ENCODE results near the gene ATG9A. TPM values are rescaled to one million over a fixed set of nuclear protein-coding genes. Genes with fewer than 3 reads are reported as not detected.
A peak's percentile ranks its signal among the peaks of the same experiment; 100 is the strongest.

ATG9A gene
- total RNA-seq, 1 experiment from 2014 or later = 16.6 TPM

DNA sequence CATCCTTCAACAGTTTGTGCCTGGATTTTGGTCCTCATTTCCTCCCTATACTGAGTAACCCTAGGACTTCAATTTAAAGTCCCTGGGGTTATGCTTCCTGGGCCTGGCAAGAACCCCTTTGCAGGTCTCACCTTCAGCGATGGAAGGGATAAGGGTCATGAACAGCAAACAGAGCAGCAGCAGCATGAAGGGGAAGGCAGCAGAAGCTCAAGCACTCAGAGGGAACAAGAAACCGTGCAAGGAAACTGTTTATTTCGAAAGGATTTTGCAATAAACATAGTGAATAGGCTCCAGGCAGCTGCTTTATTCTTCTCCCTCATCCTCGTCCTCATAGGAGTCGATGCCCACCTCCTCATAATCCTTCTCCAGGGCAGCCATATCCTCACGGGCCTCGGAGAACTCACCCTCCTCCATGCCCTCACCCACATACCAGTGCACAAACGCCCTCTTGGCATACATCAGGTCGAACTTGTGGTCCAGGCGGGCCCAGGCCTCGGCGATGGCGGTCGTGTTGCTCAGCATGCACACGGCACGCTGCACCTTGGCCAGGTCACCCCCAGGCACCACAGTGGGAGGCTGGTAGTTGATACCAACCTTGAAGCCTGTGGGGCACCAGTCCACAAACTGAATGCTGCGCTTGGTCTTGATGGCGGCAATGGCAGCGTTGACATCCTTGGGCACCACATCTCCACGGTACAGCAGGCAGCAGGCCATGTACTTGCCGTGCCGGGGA lies 20.8 kb upstream of the ATG9A start:
- Histone ChIP-seq H3K27ac (ENCODE audit: low read length) (peak overlapping the region; percentile 83), H2AFZ (ENCODE audit: low read length) (no peak overlapping the region), H3K9ac (ENCODE audit: low read length) (peak overlapping the region; percentile 54), H4K20me1 (ENCODE audit: insufficient read depth, low read depth, low read length) (peaks cover 19% of the 10 kb centered on the region; the same call in 1 of the 2 replicates), H3K4me1 (ENCODE audit: low read length) (peaks cover 78% of the 10 kb centered on the region), H3K9me2 (replicated peaks; ENCODE audit: insufficient read depth, low read length) (no peaks in the 10 kb centered on the region), H3K79me2 (ENCODE audit: low read length) (peaks cover 43% of the 10 kb centered on the region), H3K4me3 (ENCODE audit: low read length) (no peak overlapping the region; the same call in 1 of the 2 replicates), H3K36me3 (ENCODE audit: insufficient read depth, low read length) (no peaks in the 10 kb centered on the region; the same call in 1 of the 2 replicates), H3K4me2 (ENCODE audit: low read depth, low read length, poor library complexity, severe bottlenecking) (peak overlapping the region; percentile 39), H3K9me3 (ENCODE audit: low read length) (no peaks in the 10 kb centered on the region), H3K27me3 (ENCODE audit: low read length) (no peaks in the 10 kb centered on the region)
- no peak for DNase-seq

DNA sequence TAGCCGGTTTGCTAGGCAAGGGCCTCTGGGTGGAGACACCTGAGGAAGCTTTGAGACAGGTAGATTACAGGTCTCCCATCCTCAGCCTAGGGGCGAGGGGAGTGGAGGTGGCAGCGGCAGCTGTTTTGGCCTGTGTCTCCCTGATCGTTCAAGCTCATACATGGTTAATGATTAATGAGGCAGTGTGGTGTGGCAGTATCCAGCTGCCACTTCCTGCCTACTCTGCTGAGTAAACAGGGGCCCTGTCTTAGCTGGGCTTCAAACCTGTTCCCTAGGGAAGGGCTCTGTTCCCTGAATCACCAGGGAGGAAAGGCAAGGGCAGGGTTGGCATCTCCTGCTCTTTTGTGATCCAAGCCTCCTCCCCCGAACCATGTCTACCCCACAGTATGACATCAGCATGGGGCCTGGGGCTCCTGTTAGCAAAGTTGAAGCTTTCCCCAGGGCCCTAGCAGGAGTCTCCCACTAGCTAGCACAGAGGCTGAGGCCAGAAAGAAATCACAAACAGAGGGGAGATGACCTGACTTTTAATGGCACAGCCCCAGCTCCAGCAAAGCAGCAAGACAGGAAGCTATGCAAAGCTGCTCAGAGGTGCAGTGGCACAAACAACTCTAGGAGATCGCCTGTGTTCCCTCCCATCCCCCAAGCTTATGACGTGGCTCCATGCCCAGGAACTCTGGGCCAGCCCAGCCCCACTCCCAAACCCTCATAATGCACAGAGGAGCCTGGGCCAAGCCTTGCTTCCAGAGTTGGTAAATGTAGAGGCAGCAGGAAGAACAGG lies 20.0 kb upstream of the ATG9A start:
- peak overlapping the region; percentile 83 for H3K27ac ChIP-seq (ENCODE audit: low read length)
- no peaks in the 10 kb centered on the region for H3K9me2 ChIP-seq (replicated peaks; ENCODE audit: insufficient read depth, low read length)
- no peak overlapping the region for H2AFZ ChIP-seq (ENCODE audit: low read length)
- peaks cover 75% of the 10 kb centered on the region for H3K4me1 ChIP-seq (ENCODE audit: low read length)
- no peaks in the 10 kb centered on the region for H3K27me3 ChIP-seq (ENCODE audit: low read length)
- no peaks in the 10 kb centered on the region for H3K9me3 ChIP-seq (ENCODE audit: low read length)
- H3K79me2 ChIP-seq (ENCODE audit: low read length) = peaks cover 43% of the 10 kb centered on the region
- peak overlapping the region; percentile 39 for H3K4me2 ChIP-seq (ENCODE audit: low read depth, low read length, poor library complexity, severe bottlenecking)
- no peaks in the 10 kb centered on the region; the same call in 1 of the 2 replicates for H3K36me3 ChIP-seq (ENCODE audit: insufficient read depth, low read length)
- peak; percentile 56 for DNase-seq
- peak overlapping the region; percentile 16; the same call in 1 of the 2 replicates for H3K4me3 ChIP-seq (ENCODE audit: low read length)
- H3K9ac ChIP-seq (ENCODE audit: low read length) = peak overlapping the region; percentile 54
- peaks cover 19% of the 10 kb centered on the region; the same call in 1 of the 2 replicates for H4K20me1 ChIP-seq (ENCODE audit: insufficient read depth, low read depth, low read length)

DNA sequence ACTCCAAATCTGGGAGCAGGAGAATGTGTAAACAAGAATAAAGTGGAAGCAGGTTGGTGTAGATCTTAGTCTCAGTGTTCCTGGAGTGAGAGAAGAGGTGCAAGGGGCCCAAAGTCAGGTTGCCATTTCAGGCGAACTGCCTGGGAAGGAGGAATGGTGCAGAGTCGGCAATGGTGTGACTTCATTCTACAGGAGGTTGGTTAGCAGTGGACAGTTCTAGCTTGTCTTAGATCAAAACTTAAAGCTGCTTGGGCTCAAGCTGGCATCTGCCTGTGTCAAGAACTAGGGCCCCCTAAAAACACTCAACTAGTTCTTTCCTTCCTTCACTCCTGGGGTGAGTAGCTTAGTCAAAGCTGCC lies 19.4 kb upstream of the ATG9A start:
- H3K36me3 ChIP-seq (ENCODE audit: insufficient read depth, low read length) = no peaks in the 10 kb centered on the region; the same call in 1 of the 2 replicates
- H3K27ac ChIP-seq (ENCODE audit: low read length) = peak overlapping the region; percentile 83
- H3K4me1 ChIP-seq (ENCODE audit: low read length) = peaks cover 73% of the 10 kb centered on the region
- peaks cover 19% of the 10 kb centered on the region; the same call in 1 of the 2 replicates for H4K20me1 ChIP-seq (ENCODE audit: insufficient read depth, low read depth, low read length)
- no peaks in the 10 kb centered on the region for H3K27me3 ChIP-seq (ENCODE audit: low read length)
- H3K4me3 ChIP-seq (ENCODE audit: low read length) = peak overlapping the region; percentile 16; the same call in 1 of the 2 replicates
- no peak overlapping the region for H2AFZ ChIP-seq (ENCODE audit: low read length)
- peak overlapping the region; percentile 54; the same call in 1 of the 2 replicates for H3K9ac ChIP-seq (ENCODE audit: low read length)
- no peaks in the 10 kb centered on the region for H3K9me3 ChIP-seq (ENCODE audit: low read length)
- H3K79me2 ChIP-seq (ENCODE audit: low read length) = peaks cover 43% of the 10 kb centered on the region
- H3K9me2 ChIP-seq (replicated peaks; ENCODE audit: insufficient read depth, low read length) = no peaks in the 10 kb centered on the region
- H3K4me2 ChIP-seq (ENCODE audit: low read depth, low read length, poor library complexity, severe bottlenecking) = peak overlapping the region; percentile 39
- DNase-seq = no peak

DNA sequence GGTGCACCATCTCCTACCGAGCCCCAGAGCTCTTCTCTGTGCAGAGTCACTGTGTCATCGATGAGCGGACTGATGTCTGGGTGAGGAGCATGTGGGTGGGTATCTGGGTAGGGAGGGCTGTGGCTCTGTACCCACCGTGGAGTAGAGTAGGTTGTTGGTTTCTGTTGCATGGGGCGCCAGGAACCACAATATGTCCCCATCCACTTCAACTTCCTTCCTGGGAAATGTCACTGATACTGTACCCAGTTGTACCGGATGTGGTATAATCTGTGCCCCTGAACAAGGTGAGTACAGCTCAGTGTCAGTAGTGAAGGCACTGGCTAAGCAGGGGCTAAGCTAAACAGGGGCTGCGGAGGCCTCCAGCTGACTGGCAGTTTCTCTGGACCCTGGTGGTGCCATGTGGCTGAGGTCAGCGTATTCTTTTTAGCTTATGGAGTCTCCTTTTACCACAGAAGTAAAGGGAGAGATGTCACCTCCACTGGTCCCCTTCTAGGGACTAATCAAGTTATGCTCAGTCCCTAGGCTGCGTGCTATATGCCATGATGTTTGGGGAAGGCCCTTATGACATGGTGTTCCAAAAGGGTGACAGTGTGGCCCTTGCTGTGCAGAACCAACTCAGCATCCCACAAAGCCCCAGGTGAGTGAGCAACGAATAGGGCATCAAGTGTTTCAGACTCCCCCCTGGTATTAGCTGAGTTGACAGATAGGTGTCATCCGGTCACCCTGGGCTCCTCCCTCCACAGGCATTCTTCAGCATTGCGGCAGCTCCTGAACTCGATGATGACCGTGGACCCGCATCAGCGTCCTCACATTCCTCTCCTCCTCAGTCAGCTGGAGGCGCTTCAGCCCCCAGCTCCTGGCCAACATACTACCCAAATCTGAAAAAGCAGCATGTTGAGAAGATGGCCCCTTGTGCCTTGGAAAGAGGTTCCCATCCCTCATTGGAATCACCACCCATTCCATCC lies 18.5 kb upstream of the ATG9A start:
- no peaks in the 10 kb centered on the region for H3K27me3 ChIP-seq (ENCODE audit: low read length)
- no peaks in the 10 kb centered on the region for H3K9me2 ChIP-seq (replicated peaks; ENCODE audit: insufficient read depth, low read length)
- peaks cover 19% of the 10 kb centered on the region; the same call in 1 of the 2 replicates for H4K20me1 ChIP-seq (ENCODE audit: insufficient read depth, low read depth, low read length)
- peaks cover 36% of the 10 kb centered on the region for H3K79me2 ChIP-seq (ENCODE audit: low read length)
- no peak overlapping the region for H3K4me3 ChIP-seq (ENCODE audit: low read length)
- H2AFZ ChIP-seq (ENCODE audit: low read length) = no peak overlapping the region
- no peak overlapping the region for H3K9ac ChIP-seq (ENCODE audit: low read length)
- no peaks in the 10 kb centered on the region for H3K9me3 ChIP-seq (ENCODE audit: low read length)
- peaks cover 67% of the 10 kb centered on the region for H3K4me1 ChIP-seq (ENCODE audit: low read length)
- H3K27ac ChIP-seq (ENCODE audit: low read length) = no peak overlapping the region
- no peak overlapping the region for H3K4me2 ChIP-seq (ENCODE audit: low read depth, low read length, poor library complexity, severe bottlenecking)
- no peaks in the 10 kb centered on the region; the same call in 1 of the 2 replicates for H3K36me3 ChIP-seq (ENCODE audit: insufficient read depth, low read length)
- no peak for DNase-seq

DNA sequence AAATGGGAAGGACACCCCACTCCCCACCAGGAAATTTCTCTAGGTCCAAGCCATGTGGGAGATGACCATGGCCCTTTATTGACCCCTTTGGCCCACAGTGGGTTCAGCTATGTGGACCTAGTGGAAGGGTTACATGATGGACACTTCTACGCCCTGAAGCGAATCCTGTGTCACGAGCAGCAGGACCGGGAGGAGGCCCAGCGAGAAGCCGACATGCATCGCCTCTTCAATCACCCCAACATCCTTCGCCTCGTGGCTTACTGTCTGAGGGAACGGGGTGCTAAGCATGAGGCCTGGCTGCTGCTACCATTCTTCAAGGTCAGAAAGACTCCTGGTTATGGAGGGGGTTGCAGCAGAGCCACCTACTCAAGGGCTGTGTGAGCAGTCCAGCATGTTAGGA lies 17.1 kb upstream of the ATG9A start:
- DNase-seq = no peak
- peak overlapping the region; percentile 96 for H3K4me2 ChIP-seq (ENCODE audit: low read depth, low read length, poor library complexity, severe bottlenecking)
- peaks cover 10% of the 10 kb centered on the region; the same call in 1 of the 2 replicates for H4K20me1 ChIP-seq (ENCODE audit: insufficient read depth, low read depth, low read length)
- H3K9me2 ChIP-seq (replicated peaks; ENCODE audit: insufficient read depth, low read length) = no peaks in the 10 kb centered on the region
- peak overlapping the region; percentile 94; the same call in 1 of the 2 replicates for H3K4me3 ChIP-seq (ENCODE audit: low read length)
- peaks cover 22% of the 10 kb centered on the region for H3K79me2 ChIP-seq (ENCODE audit: low read length)
- peaks cover 57% of the 10 kb centered on the region for H3K4me1 ChIP-seq (ENCODE audit: low read length)
- no peaks in the 10 kb centered on the region for H3K9me3 ChIP-seq (ENCODE audit: low read length)
- peak overlapping the region; percentile 94 for H3K9ac ChIP-seq (ENCODE audit: low read length)
- no peaks in the 10 kb centered on the region for H3K27me3 ChIP-seq (ENCODE audit: low read length)
- no peak overlapping the region for H2AFZ ChIP-seq (ENCODE audit: low read length)
- no peak overlapping the region for H3K27ac ChIP-seq (ENCODE audit: low read length)
- H3K36me3 ChIP-seq (ENCODE audit: insufficient read depth, low read length) = no peaks in the 10 kb centered on the region; the same call in 1 of the 2 replicates

DNA sequence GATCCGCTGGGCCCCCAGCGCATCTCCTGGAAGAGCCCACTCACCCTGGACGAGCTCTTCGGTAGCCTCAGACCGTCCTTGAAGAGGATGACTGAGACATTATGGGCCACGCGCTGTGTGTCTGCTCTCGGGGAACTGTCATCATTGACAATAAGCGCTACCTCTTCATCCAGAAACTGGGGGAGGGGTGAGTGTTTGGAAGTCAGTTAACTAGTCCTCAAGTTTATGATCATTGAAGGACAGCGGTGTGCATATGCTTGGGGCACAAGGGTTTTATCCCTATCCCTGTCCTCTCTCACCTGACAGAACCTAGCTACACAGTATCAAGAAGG lies 16.4 kb upstream of the ATG9A start:
- peak overlapping the region; percentile 54 for H3K27ac ChIP-seq (ENCODE audit: low read length)
- peak overlapping the region; percentile 94 for H3K4me3 ChIP-seq (ENCODE audit: low read length)
- H2AFZ ChIP-seq (ENCODE audit: low read length) = no peak overlapping the region; the same call in 1 of the 2 replicates
- no peaks in the 10 kb centered on the region for H3K9me3 ChIP-seq (ENCODE audit: low read length)
- no peaks in the 10 kb centered on the region; the same call in 1 of the 2 replicates for H3K36me3 ChIP-seq (ENCODE audit: insufficient read depth, low read length)
- H3K9ac ChIP-seq (ENCODE audit: low read length) = peak overlapping the region; percentile 94
- H3K9me2 ChIP-seq (replicated peaks; ENCODE audit: insufficient read depth, low read length) = no peaks in the 10 kb centered on the region
- H3K4me1 ChIP-seq (ENCODE audit: low read length) = peaks cover 50% of the 10 kb centered on the region
- H3K4me2 ChIP-seq (ENCODE audit: low read depth, low read length, poor library complexity, severe bottlenecking) = peak overlapping the region; percentile 96
- 0 out of 2 replicates have a peak, but pooled peaks cover 5% of the 10 kb centered on the region for H4K20me1 ChIP-seq (ENCODE audit: insufficient read depth, low read depth, low read length)
- peaks cover 16% of the 10 kb centered on the region for H3K79me2 ChIP-seq (ENCODE audit: low read length)
- no peak for DNase-seq
- H3K27me3 ChIP-seq (ENCODE audit: low read length) = no peaks in the 10 kb centered on the region

DNA sequence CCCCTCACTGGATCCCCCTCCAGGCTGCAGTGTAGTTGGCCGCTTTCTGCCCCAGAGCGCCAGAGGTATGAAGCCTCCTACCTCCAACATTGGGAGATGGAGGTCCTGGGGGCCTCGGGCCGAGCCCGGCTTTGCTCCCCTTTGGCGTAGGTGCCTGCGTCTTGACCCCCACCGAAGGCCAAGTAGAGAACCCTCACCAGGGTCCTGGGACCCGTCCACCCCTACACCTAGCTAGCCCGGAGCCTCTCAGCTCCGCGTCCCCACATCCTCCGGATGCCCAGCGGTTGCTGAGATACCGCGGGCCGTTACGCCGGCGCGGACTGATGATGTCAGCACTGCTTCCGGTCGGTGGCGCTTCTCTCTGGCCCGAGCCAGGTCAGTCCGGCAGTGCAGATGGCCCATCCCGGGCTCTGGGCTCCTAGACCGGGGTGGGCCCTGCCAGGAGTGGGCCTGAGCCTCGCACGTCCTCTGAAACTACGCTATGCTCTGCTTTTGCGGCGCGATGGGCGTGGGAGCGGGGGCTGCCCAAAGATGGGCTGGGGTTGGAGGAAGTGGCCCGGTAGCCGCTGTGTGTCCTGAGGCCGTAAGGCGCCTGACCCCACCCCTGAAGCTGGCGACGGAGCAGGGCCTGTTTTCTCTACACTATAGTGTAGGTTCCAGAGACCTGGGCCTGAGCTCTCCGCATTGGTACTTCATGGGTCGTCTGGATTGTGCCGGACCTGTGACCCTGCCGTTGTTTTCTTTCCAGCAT lies 15.9 kb upstream of the ATG9A start, which contains the start of the genes GLB1L and STK16:
TSS of gene GLB1L (minus strand) at position 297 of the 751 bp plus-strand sequence. CDS start 1,871 bp downstream, outside the sequence.
TSS of gene STK16 (plus strand) at position 332 of the 751 bp plus-strand sequence. CDS start 521 bp downstream, outside the sequence.
- peaks cover 44% of the 10 kb centered on the region for H3K4me1 ChIP-seq (ENCODE audit: low read length)
- peaks cover 16% of the 10 kb centered on the region for H3K79me2 ChIP-seq (ENCODE audit: low read length)
- H3K9me3 ChIP-seq (ENCODE audit: low read length) = no peaks in the 10 kb centered on the region
- H3K36me3 ChIP-seq (ENCODE audit: insufficient read depth, low read length) = no peaks in the 10 kb centered on the region; the same call in 1 of the 2 replicates
- peak within 1 kb of the TSS; percentile 54 for H3K27ac ChIP-seq (ENCODE audit: low read length)
- H3K4me3 ChIP-seq (ENCODE audit: low read length) = peak within 1 kb of the TSS; percentile 94
- H3K9ac ChIP-seq (ENCODE audit: low read length) = peak within 1 kb of the TSS; percentile 94
- no peaks in the 10 kb centered on the region for H3K27me3 ChIP-seq (ENCODE audit: low read length)
- H3K9me2 ChIP-seq (replicated peaks; ENCODE audit: insufficient read depth, low read length) = no peaks in the 10 kb centered on the region
- H3K4me2 ChIP-seq (ENCODE audit: low read depth, low read length, poor library complexity, severe bottlenecking) = peak within 1 kb of the TSS; percentile 96
- peak; percentile 97 for DNase-seq
- H4K20me1 ChIP-seq (ENCODE audit: insufficient read depth, low read depth, low read length) = 0 out of 2 replicates have a peak, but pooled peaks cover 5% of the 10 kb centered on the region
- peak within 1 kb of the TSS; percentile 91 for H2AFZ ChIP-seq (ENCODE audit: low read length)

All from Karpas-422 (cell line).